Activated T-helper 1 cell treated with anti-CD3 and anti-CD28 coated beads, Interleukin-12 subunit alpha, Interleukin-12 subunit beta, Interleukin-2, Interleukin-4 antibody, amounts not matched to agents 30 ng/mL and 10 ng/mL and 1 ng/mL, durations not matched to agents 14 hours and 24 hours and 36 hours (primary cell): ENCODE results near the gene SH3BP5. TPM values are rescaled to one million over a fixed set of nuclear protein-coding genes. Genes with fewer than 3 reads are reported as not detected.

ENCODE experiments used
- DNase-seq: peaks from one replicate; pipeline ENCODE4 v3.0.0; 2021; ENCODE audit warnings: low spot score
- H3K27ac Mint-ChIP-seq: one replicate; pipeline ENCODE4 v1.8.0; 2021; ENCODE audit warnings: mild to moderate bottlenecking, mixed read lengths
- H3K27me3 Mint-ChIP-seq: one replicate; pipeline ENCODE4 v1.8.0; 2022; ENCODE audit warnings: mild to moderate bottlenecking, moderate library complexity, mixed read lengths; ENCODE audit not compliant: insufficient read depth
- H3K36me3 Mint-ChIP-seq: one replicate; pipeline ENCODE4 v1.8.0; 2021; ENCODE audit warnings: low read depth, mixed read lengths
- H3K4me1 Mint-ChIP-seq: one replicate; pipeline ENCODE4 v1.8.0; 2021; ENCODE audit warnings: low read depth, mixed read lengths
- H3K4me3 Mint-ChIP-seq: one replicate; pipeline ENCODE4 v1.8.0; 2021; ENCODE audit warnings: mild to moderate bottlenecking, moderate library complexity, mixed read lengths
- H3K9me3 Mint-ChIP-seq: one replicate; pipeline ENCODE4 v1.8.0; 2021; ENCODE audit warnings: mixed read lengths
- intact Hi-C: fragments of 100-400 bp; cut with micrococcal nuclease; formaldehyde crosslinking; loops from one replicate; pipeline ENCODE4 v1.15.1; 2024
- total RNA-seq: library from RNA; stranded (reverse); gene quantifications from 2 replicates; pipeline ENCODE4 v1.2.3, GENCODE V29; 2022

The SH3BP5 gene
- total RNA-seq, 1 donor from 2014 or later, result 30.3 TPM

- Mint-ChIP-seq H3K36me3 (peaks cover 42% of the 10 kb centered on the region), H3K27me3 (no peaks in the 10 kb centered on the region), H3K4me3 (no peak overlapping the region), H3K9me3 (no peaks in the 10 kb centered on the region), H3K4me1 (peaks cover 2% of the 10 kb centered on the region), H3K27ac (no peak overlapping the region)
- DNase-seq, result no peak
- intact Hi-C loops, result no loop called here
Observed at GRCh38 chr3:15221574-15222217, 110.7 kb downstream of the SH3BP5 start.

DNA sequence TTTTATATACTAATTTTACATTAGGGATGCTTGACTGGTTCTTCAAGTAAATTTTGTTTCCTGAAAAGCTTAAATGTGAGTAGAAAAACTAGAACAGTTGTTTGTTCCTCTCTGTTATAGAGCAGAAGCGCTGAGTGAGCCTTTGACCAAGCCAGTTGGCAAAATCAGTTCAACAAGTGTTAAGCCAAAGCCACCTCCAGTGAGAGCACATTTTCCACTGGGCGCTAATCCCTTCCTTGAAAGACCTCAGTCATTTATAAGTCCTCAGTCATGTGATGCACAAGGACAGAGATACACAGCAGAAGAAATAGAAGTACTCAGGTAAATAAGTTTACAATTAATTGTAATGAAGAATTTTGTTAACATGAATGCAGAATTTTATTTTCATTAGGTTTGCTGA lies 111.7 kb downstream of the SH3BP5 start:
- Mint-ChIP-seq H3K4me3 (no peak overlapping the region), H3K36me3 (peaks cover 43% of the 10 kb centered on the region), H3K27me3 (no peaks in the 10 kb centered on the region), H3K27ac (no peak overlapping the region), H3K4me1 (no peaks in the 10 kb centered on the region), H3K9me3 (no peaks in the 10 kb centered on the region)
- intact Hi-C loops, result no loop called here
- DNase-seq, result no peak

GRCh38 chr3:15220056-15220455 lies 112.3 kb downstream of the SH3BP5 start:
- no peaks in the 10 kb centered on the region for H3K4me1 Mint-ChIP-seq
- no peak for DNase-seq
- peaks cover 43% of the 10 kb centered on the region for H3K36me3 Mint-ChIP-seq
- H3K27ac Mint-ChIP-seq, result no peak overlapping the region
- no peaks in the 10 kb centered on the region for H3K27me3 Mint-ChIP-seq
- no peaks in the 10 kb centered on the region for H3K9me3 Mint-ChIP-seq
- intact Hi-C loops, result no loop called here
- H3K4me3 Mint-ChIP-seq, result no peak overlapping the region

- no peaks in the 10 kb centered on the region for H3K9me3 Mint-ChIP-seq
- peaks cover 45% of the 10 kb centered on the region for H3K36me3 Mint-ChIP-seq
- no peaks in the 10 kb centered on the region for H3K4me1 Mint-ChIP-seq
- no peak for DNase-seq
- H3K4me3 Mint-ChIP-seq, result no peak overlapping the region
- no peak overlapping the region for H3K27ac Mint-ChIP-seq
- intact Hi-C loops, result no loop called here
- H3K27me3 Mint-ChIP-seq, result no peaks in the 10 kb centered on the region
Observed at GRCh38 chr3:15218689-15219088, 113.7 kb downstream of the SH3BP5 start.

DNA sequence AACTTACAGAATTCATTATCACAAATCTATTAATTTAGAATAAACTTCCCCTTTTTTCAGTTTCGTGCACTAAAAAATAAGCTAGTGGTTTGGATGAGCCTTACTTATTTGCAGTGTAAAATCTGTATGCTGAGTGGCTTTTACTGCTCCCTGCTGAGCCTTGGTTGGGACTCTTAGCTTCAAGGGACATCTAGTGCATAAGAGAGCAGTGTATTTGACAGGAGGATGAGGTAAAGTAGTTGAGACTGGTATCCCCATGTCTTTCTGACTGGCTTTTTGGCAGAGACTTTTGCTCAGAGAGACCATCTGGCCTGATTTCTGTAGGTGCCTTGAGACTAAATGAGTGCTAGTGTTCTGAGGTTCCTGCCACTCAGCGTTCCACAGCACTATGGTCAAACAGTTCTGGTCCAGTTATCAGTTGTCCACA lies 114.5 kb downstream of the SH3BP5 start:
- peaks cover 46% of the 10 kb centered on the region for H3K36me3 Mint-ChIP-seq
- H3K27me3 Mint-ChIP-seq, result no peaks in the 10 kb centered on the region
- no peak overlapping the region for H3K4me3 Mint-ChIP-seq
- no peak for DNase-seq
- no peak overlapping the region for H3K27ac Mint-ChIP-seq
- intact Hi-C loops, result no loop called here
- H3K4me1 Mint-ChIP-seq, result no peaks in the 10 kb centered on the region
- H3K9me3 Mint-ChIP-seq, result no peaks in the 10 kb centered on the region

DNA sequence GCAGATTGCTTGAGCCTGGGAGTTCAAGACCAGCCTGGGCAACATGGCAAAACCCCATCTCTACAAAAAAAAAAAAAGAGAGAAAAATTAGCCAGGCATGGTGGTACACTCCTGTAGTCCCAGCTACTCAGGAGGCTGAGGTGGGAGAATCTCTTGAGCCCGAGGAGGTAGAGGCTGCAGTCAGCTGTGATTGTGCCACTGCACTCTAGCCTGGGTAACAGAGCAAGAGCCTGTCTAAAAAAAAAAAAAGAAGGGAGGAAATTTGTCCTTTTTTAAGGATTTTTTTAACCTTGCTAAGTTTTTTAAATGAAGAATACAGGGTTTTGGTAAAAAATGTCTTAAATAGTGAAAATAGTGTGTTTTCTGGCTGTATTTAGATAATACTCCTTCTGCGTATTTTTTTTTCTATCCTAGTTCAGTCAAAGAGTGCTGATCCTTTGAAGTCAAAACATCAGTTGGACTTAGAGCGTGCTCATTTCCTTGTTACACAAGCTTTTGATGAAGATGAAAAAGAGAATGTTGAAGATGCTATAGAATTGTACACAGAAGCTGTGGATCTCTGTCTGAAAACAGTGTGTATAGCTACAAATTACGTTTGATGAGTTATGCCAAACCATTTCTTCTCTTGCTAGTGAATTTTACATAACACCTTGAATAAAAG lies 115.2 kb downstream of the SH3BP5 start:
- no peak overlapping the region for H3K27ac Mint-ChIP-seq
- intact Hi-C loops, result no loop called here

DNA sequence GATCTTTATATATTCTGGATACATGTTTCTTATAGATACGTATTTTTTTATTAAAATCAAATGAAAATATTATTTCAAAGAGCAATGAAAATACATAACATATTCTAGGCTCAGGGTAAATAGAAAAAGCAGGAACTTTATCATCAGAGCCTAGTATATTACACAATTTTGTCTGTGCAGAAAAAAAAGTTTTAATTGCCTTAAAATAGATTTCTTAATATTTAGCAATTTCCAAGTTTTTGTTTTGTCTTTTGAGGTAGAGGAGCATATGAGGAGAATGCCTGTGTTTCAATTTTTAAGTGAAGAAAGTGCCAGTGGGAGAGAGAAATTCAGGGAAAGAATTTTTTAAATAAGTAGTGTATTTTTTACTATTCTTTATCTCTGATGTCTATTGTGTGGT lies 115.9 kb downstream of the SH3BP5 start:
- intact Hi-C loops, result no loop called here
- Mint-ChIP-seq H3K27me3 (no peaks in the 10 kb centered on the region), H3K4me3 (no peak overlapping the region), H3K27ac (no peak overlapping the region), H3K9me3 (no peaks in the 10 kb centered on the region), H3K4me1 (no peaks in the 10 kb centered on the region), H3K36me3 (peaks cover 44% of the 10 kb centered on the region)
- DNase-seq, result no peak

More for the DNA sequence above, 115.2 kb downstream of the SH3BP5 start:
- no peaks in the 10 kb centered on the region for H3K4me1 Mint-ChIP-seq
- H3K27me3 Mint-ChIP-seq, result no peaks in the 10 kb centered on the region
- no peak overlapping the region for H3K4me3 Mint-ChIP-seq
- no peaks in the 10 kb centered on the region for H3K9me3 Mint-ChIP-seq
- DNase-seq, result no peak
- H3K36me3 Mint-ChIP-seq, result peaks cover 44% of the 10 kb centered on the region

GRCh38 chr3:15215996-15216395 lies 116.4 kb downstream of the SH3BP5 start:
- Mint-ChIP-seq H3K4me1 (no peaks in the 10 kb centered on the region), H3K4me3 (no peak overlapping the region), H3K27ac (no peak overlapping the region), H3K36me3 (peaks cover 42% of the 10 kb centered on the region), H3K27me3 (no peaks in the 10 kb centered on the region), H3K9me3 (no peaks in the 10 kb centered on the region)
- intact Hi-C loops, result no loop called here
- no peak for DNase-seq

GRCh38 chr3:15214758-15215157 lies 117.6 kb downstream of the SH3BP5 start:
- H3K4me1 Mint-ChIP-seq, result no peaks in the 10 kb centered on the region
- no peak for DNase-seq
- intact Hi-C loops, result no loop called here
- H3K36me3 Mint-ChIP-seq, result peaks cover 37% of the 10 kb centered on the region
- no peaks in the 10 kb centered on the region for H3K27me3 Mint-ChIP-seq
- H3K4me3 Mint-ChIP-seq, result no peak overlapping the region
- H3K27ac Mint-ChIP-seq, result no peak overlapping the region
- H3K9me3 Mint-ChIP-seq, result no peaks in the 10 kb centered on the region

DNA sequence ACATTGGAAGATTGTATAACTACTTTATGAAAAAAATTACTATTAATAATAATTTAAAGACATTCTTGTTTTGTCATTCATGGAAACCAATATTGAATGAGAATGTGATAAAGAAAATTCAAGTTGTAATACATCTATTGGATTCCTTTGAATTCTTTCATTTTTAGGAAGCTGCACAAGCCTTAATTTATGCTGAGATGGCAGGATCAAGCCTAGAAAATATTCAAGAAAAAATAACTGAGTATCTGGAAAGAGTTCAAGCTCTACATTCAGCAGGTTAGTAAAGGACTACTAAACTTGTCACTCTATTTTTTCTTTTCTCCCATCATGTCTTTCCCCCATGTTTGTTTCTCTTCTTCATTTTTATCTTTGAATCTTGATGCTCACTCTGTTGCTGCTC lies 120.4 kb downstream of the SH3BP5 start:
- no peak overlapping the region for H3K4me3 Mint-ChIP-seq
- DNase-seq, result no peak
- peaks cover 14% of the 10 kb centered on the region for H3K4me1 Mint-ChIP-seq
- H3K9me3 Mint-ChIP-seq, result no peaks in the 10 kb centered on the region
- H3K36me3 Mint-ChIP-seq, result peaks cover 17% of the 10 kb centered on the region
- intact Hi-C loops, result no loop called here
- no peak overlapping the region for H3K27ac Mint-ChIP-seq
- H3K27me3 Mint-ChIP-seq, result no peaks in the 10 kb centered on the region

- peak overlapping the region; percentile 75 for H3K4me3 Mint-ChIP-seq
- H3K27me3 Mint-ChIP-seq, result peaks cover 1% of the 10 kb centered on the region
- peaks cover 6% of the 10 kb centered on the region for H3K36me3 Mint-ChIP-seq
- H3K9me3 Mint-ChIP-seq, result no peaks in the 10 kb centered on the region
- H3K4me1 Mint-ChIP-seq, result peaks cover 22% of the 10 kb centered on the region
- peak overlapping the region; percentile 45 for H3K27ac Mint-ChIP-seq
- intact Hi-C loops, result loop anchor here (2.0 to 10.0 kb wide), 11 partner anchors 103 to 1307 kb away; partner anchors contain the start of genes ANKRD28, CCDC174, DPH3 and LSM3
- DNase-seq, result no peak
Observed at GRCh38 chr3:15207836-15208504, 124.4 kb downstream of the SH3BP5 start.

- H3K4me3 Mint-ChIP-seq, result peak overlapping the region; percentile 91
- intact Hi-C loops, result loop anchor here (1.0 to 10.0 kb wide), 21 partner anchors 62 to 1308 kb away; partner anchors contain the start of genes ANKRD28, BTD, CCDC174 and DPH3
- H3K4me1 Mint-ChIP-seq, result peaks cover 27% of the 10 kb centered on the region
- no peaks in the 10 kb centered on the region for H3K9me3 Mint-ChIP-seq
- peak overlapping the region; percentile 86 for H3K27ac Mint-ChIP-seq
- peaks cover 1% of the 10 kb centered on the region for H3K27me3 Mint-ChIP-seq
- DNase-seq, result peak; percentile 23
- peaks cover 2% of the 10 kb centered on the region for H3K36me3 Mint-ChIP-seq
Observed at GRCh38 chr3:15206662-15207576, 125.5 kb downstream of the SH3BP5 start.
